RWPE2 (cell line): ENCODE results near the gene ZNF260.

Source experiments
- ATAC-seq: fragments of 200-7000 bp; cut with Tn5 transposase; 3 replicates; pipeline ENCODE4 v1.9.1; 2021; ENCODE audit warnings: low read depth
- DNase-seq: peaks from one replicate; pipeline ENCODE4 v3.0.0-alpha.2; 2020; ENCODE audit warnings: low spot score
- H3K27ac ChIP-seq: fragments of 450-650 bp; 2 replicates; pipeline ENCODE4 v1.5.1; 2017; ENCODE audit warnings: mild to moderate bottlenecking; ENCODE audit not compliant: poor library complexity, severe bottlenecking
- H3K27me3 ChIP-seq: fragments of 250-450 bp; sonication (Bioruptor Pico); 2 replicates; pipeline ENCODE4 v1.5.1; 2021; ENCODE audit warnings: mild to moderate bottlenecking, moderate library complexity; ENCODE audit not compliant: insufficient read depth, poor library complexity, severe bottlenecking
- H3K36me3 ChIP-seq: fragments of 250-450 bp; sonication (Bioruptor Pico); 2 replicates; pipeline ENCODE4 v1.5.1; 2020; ENCODE audit warnings: low read depth, mild to moderate bottlenecking, moderate library complexity
- H3K4me1 ChIP-seq: fragments of 250-450 bp; sonication (Bioruptor Pico); 2 replicates; pipeline ENCODE4 v1.5.1; 2021; ENCODE audit warnings: mild to moderate bottlenecking, moderate library complexity; ENCODE audit not compliant: insufficient read depth, poor library complexity, severe bottlenecking
- H3K4me3 ChIP-seq: fragments of 250-450 bp; sonication (Bioruptor Pico); 2 replicates; pipeline ENCODE4 v1.5.1; 2021; ENCODE audit warnings: mild to moderate bottlenecking, moderate library complexity; ENCODE audit not compliant: severe bottlenecking
- H3K9me3 ChIP-seq: fragments of 250-450 bp; sonication (Bioruptor Pico); 2 replicates; pipeline ENCODE4 v1.5.1; 2021; ENCODE audit warnings: mild to moderate bottlenecking, moderate library complexity; ENCODE audit not compliant: severe bottlenecking
- CTCF ChIP-seq: fragments of 450-650 bp; IDR thresholded peaks from one replicate; pipeline ENCODE4 v1.5.1; 2017; ENCODE audit warnings: mild to moderate bottlenecking, moderate library complexity; ENCODE audit not compliant: poor library complexity, severe bottlenecking

The ZNF260 gene

GRCh38 chr19:36489920-36490415, 38.1 kb downstream of the ZNF260 start:
- H3K4me1 ChIP-seq, result no peaks in the 10 kb centered on the region
- DNase-seq (peak; percentile 79), ATAC-seq (peak; percentile 85)
- no peaks in the 10 kb centered on the region for H3K36me3 ChIP-seq
- no peak for TF ChIP-seq CTCF
- H3K27me3 ChIP-seq, result no peaks in the 10 kb centered on the region
- peak overlapping the region; percentile 64 for H3K27ac ChIP-seq
- peak overlapping the region; percentile 96 for H3K4me3 ChIP-seq
- H3K9me3 ChIP-seq, result no peaks in the 10 kb centered on the region

- ATAC-seq (peak; percentile 93), DNase-seq (peak; percentile 95)
- Histone ChIP-seq H3K36me3 (no peaks in the 10 kb centered on the region), H3K4me3 (peak within 1 kb of the TSS; percentile 96), H3K27ac (peak within 1 kb of the TSS; percentile 64), H3K4me1 (no peaks in the 10 kb centered on the region), H3K9me3 (no peaks in the 10 kb centered on the region), H3K27me3 (no peaks in the 10 kb centered on the region)
- no peak for TF ChIP-seq CTCF
Observed at GRCh38 chr19:36489118-36489919, 38.8 kb downstream of the ZNF260 start, which contains the start of gene ZNF566. Gene ZNF566 (minus strand): TSS chr19:36489561. CDS start chr19:36476557, 13,004 bp downstream.

- Histone ChIP-seq H3K36me3 (no peaks in the 10 kb centered on the region), H3K27me3 (no peaks in the 10 kb centered on the region), H3K27ac (peak overlapping the region; percentile 64), H3K4me3 (peak overlapping the region; percentile 96), H3K4me1 (no peaks in the 10 kb centered on the region), H3K9me3 (no peaks in the 10 kb centered on the region)
- no peak for TF ChIP-seq CTCF
- ATAC-seq (no peak; the same call in 2 of the 3 replicates), DNase-seq (no peak)
Observed at GRCh38 chr19:36488846-36489117, 39.3 kb downstream of the ZNF260 start.

- Histone ChIP-seq H3K27me3 (no peaks in the 10 kb centered on the region), H3K36me3 (no peaks in the 10 kb centered on the region), H3K4me3 (peak overlapping the region; percentile 96), H3K4me1 (no peaks in the 10 kb centered on the region), H3K9me3 (no peaks in the 10 kb centered on the region), H3K27ac (no peak overlapping the region)
- DNase-seq (no peak), ATAC-seq (no peak)
- TF ChIP-seq CTCF, result no peak
Observed at GRCh38 chr19:36488118-36488845, 39.8 kb downstream of the ZNF260 start.
